Cardiac muscle cell (in vitro differentiated cells and primary cell): ENCODE results near the gene RBM20. TPM values are rescaled to one million over a fixed set of nuclear protein-coding genes. Genes with fewer than 3 reads are reported as not detected.

Experiments
- DNase-seq, 2 donors: peaks; one replicate each; pipeline versions ENCODE4 v3.0.0 to v3.0.0-alpha.2; 2010 to 2017; ENCODE audit warnings: low read depth in 1 of 2, low spot score in 1 of 2
- H3K27ac ChIP-seq: fragments of 200-600 bp; sonication (generic); 2 replicates; pipeline ENCODE4 v1.5.1; 2016
- H3K27me3 ChIP-seq: fragments of 200-600 bp; sonication (generic); 2 replicates; pipeline ENCODE4 v1.6.0; 2016; ENCODE audit warnings: control low read depth
- H3K36me3 ChIP-seq: fragments of 200-600 bp; sonication (generic); 2 replicates; pipeline ENCODE4 v1.5.1; 2016; ENCODE audit warnings: control low read depth
- H3K4me1 ChIP-seq: fragments of 200-600 bp; sonication (generic); 2 replicates; pipeline ENCODE4 v1.8.1; 2017; ENCODE audit warnings: low read depth, mild to moderate bottlenecking, mixed run types
- H3K4me3 ChIP-seq: fragments of 200-600 bp; sonication (generic); 2 replicates; pipeline ENCODE4 v1.5.1; 2016; ENCODE audit warnings: mild to moderate bottlenecking
- H3K9me3 ChIP-seq: fragments of 200-600 bp; sonication (generic); 2 replicates; pipeline ENCODE4 v1.5.1; 2017; ENCODE audit warnings: low read depth, mild to moderate bottlenecking, control low read depth
- polyA plus RNA-seq: library from polyadenylated mRNA; unstranded; fragments of >200 nt; fragmentation: Nextera tagmentation; extraction: Ambion mirVana; gene quantifications from 2 replicates; pipeline ENCODE4 v1.2.1, GENCODE V29; 2016
- total RNA-seq: library from RNA; depleted of rRNA; stranded (reverse); fragments of >200 nt; gene quantifications from 2 replicates; pipeline ENCODE4 v1.2.3, GENCODE V29; 2016
- TF ChIP-seq, protein P1 (sequence below): IDR thresholded peaks from 2 replicates; pipeline ENCODE4 v1.5.1; 2012; ENCODE audit warnings: low read depth, mild to moderate bottlenecking, low read length

Gene RBM20
- total and polyA plus RNA-seq, 2 experiments from 2014 or later = 19.2 to 28.5 TPM

DNA sequence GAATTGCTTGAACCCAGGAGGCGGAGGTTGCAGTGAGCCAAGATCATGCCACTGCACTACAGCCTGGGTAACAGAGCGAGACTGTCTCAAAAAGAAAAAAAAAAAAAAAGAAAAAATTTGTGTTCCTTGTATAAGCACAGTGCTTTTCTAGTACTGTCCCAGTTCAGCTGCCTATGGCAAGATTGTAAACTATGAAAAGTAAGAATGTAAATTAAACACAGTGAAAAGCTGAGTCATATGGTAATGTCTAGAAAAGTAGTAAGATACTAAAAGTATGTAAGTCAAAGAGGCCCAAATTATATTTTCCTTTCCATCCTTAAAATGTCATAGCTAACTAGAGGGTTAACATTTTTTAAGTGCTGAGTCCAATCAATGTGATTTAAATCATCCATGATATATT lies 42.8 kb downstream of the RBM20 start:
- Histone ChIP-seq H3K27ac (peak overlapping the region; percentile 100), H3K4me3 (no peak overlapping the region), H3K36me3 (no peaks in the 10 kb centered on the region), H3K27me3 (no peaks in the 10 kb centered on the region), H3K4me1 (peaks cover 41% of the 10 kb centered on the region), H3K9me3 (no peaks in the 10 kb centered on the region)
- no peak for DNase-seq
- TF ChIP-seq, protein P1, sequence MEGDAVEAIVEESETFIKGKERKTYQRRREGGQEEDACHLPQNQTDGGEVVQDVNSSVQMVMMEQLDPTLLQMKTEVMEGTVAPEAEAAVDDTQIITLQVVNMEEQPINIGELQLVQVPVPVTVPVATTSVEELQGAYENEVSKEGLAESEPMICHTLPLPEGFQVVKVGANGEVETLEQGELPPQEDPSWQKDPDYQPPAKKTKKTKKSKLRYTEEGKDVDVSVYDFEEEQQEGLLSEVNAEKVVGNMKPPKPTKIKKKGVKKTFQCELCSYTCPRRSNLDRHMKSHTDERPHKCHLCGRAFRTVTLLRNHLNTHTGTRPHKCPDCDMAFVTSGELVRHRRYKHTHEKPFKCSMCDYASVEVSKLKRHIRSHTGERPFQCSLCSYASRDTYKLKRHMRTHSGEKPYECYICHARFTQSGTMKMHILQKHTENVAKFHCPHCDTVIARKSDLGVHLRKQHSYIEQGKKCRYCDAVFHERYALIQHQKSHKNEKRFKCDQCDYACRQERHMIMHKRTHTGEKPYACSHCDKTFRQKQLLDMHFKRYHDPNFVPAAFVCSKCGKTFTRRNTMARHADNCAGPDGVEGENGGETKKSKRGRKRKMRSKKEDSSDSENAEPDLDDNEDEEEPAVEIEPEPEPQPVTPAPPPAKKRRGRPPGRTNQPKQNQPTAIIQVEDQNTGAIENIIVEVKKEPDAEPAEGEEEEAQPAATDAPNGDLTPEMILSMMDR = no peak

DNA sequence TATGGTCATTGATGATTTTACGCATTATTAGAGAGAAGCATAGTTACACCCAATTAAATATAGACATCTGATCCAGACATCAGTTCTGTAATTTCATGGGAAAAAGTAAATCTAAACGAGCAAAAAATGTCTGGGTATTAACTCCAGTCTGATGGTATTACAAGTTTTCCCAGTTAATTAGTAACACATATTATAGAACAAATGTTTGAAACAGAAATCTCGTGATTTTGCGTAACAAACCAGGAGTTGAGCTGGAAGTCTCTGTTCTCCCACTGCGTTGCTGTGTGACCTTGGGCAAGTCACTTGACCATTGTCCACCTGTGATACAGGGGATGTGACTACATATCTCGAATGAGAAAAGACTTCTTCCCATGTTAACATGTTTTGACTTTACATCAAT lies 43.3 kb downstream of the RBM20 start:
- no peak for DNase-seq
- no peaks in the 10 kb centered on the region for H3K9me3 ChIP-seq
- H3K27ac ChIP-seq = peak overlapping the region; percentile 100
- H3K27me3 ChIP-seq = no peaks in the 10 kb centered on the region
- H3K36me3 ChIP-seq = no peaks in the 10 kb centered on the region
- H3K4me1 ChIP-seq = peaks cover 41% of the 10 kb centered on the region
- TF ChIP-seq, protein P1 = no peak
- H3K4me3 ChIP-seq = no peak overlapping the region

DNA sequence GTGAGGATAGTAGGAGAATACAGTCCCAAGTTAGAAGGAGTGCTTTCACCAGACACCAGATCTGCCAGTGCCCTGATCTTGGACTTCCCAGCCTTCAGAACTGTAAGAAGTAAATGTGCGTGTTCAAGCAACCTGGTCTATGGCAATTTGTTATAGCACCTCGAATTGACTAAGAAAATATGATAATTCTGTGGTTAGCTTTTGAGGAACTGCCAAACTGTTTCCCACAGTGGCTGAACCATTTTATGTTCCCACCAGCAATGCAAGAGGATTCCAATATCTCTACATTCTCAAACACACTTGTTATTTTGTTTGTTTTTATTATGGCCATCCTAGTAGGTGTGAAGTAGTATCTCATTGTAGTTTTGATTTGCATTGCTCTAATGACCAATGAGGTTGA lies 47.0 kb downstream of the RBM20 start:
- DNase-seq = no peak
- Histone ChIP-seq H3K36me3 (no peaks in the 10 kb centered on the region), H3K4me3 (no peak overlapping the region), H3K27me3 (no peaks in the 10 kb centered on the region), H3K4me1 (peaks cover 37% of the 10 kb centered on the region), H3K9me3 (no peaks in the 10 kb centered on the region), H3K27ac (no peak overlapping the region)
- TF ChIP-seq, protein P1 = no peak

DNA sequence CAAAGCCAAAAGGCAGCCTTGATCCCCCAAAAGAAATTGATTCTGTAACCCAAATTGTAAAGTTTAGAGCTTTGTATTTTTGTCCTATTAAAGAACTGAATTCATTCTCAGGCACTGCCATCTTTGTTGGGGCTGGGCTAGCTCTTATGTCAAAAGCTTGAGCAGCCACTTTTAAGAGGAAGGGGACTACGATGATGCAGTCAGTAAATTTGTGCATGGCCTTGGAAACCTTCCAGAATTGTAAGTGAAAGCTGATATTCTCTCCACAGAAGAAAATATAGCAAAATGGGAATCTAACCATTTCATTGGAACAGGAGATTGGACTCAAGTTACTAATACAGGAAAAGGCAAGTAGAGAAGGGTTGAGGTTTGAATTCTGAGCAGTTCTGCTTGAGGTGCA lies 50.1 kb downstream of the RBM20 start:
- no peak for DNase-seq
- no peaks in the 10 kb centered on the region for H3K36me3 ChIP-seq
- TF ChIP-seq, protein P1 = no peak
- H3K27ac ChIP-seq = peak overlapping the region; percentile 69
- no peaks in the 10 kb centered on the region for H3K9me3 ChIP-seq
- peaks cover 42% of the 10 kb centered on the region for H3K4me1 ChIP-seq
- no peak overlapping the region for H3K4me3 ChIP-seq
- H3K27me3 ChIP-seq = no peaks in the 10 kb centered on the region

DNA sequence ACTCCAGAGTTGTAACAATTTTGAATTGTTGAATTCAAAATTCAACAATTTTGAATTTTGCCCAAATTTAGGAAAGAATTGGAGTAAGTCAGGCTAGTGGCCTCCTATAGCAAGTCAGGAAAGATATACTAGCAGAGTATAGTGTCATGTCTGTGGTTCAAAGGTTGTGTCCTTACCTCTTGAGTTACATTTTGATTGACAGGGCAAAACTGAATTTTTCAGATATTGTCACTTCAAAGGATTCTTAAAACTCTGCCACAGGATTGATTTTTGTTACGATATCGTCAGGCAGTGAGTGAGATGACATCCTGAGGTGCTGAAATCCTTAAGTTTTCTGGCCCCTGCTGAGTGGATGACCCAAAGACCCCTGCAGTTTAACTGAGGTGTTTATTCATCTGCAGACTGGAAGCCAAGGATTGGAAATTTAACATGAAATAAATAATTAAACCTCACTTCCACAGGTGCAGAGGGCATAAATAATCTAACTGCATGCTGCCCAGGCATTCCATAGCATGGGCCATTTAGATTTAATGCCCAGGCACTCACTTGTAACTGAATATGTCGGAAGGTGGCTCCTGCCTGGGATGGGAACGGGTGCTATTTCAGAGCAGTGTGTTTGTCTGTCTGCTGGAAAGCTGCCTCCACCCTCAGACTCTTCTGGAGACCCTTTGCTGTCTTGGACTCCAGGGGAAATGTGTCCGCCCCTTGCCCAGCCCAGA lies 50.8 kb downstream of the RBM20 start:
- Histone ChIP-seq H3K4me1 (peaks cover 49% of the 10 kb centered on the region), H3K9me3 (no peaks in the 10 kb centered on the region), H3K4me3 (no peak overlapping the region), H3K27ac (peak overlapping the region; percentile 69), H3K36me3 (no peaks in the 10 kb centered on the region), H3K27me3 (no peaks in the 10 kb centered on the region)
- DNase-seq = no peak
- TF ChIP-seq, protein P1 = no peak
